Left lung (tissue), 10 donors: ENCODE results near the gene GRK1. TPM values are rescaled to one million over a fixed set of nuclear protein-coding genes. Genes with fewer than 3 reads are reported as not detected.

ENCODE experiments used
- ATAC-seq: fragments of 200-7000 bp; cut with Tn5 transposase; one replicate; pipeline ENCODE4 v1.9.1; 2020; ENCODE audit warnings: moderate library complexity
- DNase-seq, 4 donors: peaks; one replicate each; pipeline ENCODE4 v3.0.0-alpha.2; 2013 to 2020
- H3K27ac ChIP-seq, 2 donors: fragments of 200-600 bp; sonication (generic) in 1 of 2; one replicate each; pipeline versions ENCODE4 v1.5.0 to v1.8.0; 2020 to 2021
- H3K27me3 ChIP-seq, 2 donors: fragments of 200-600 bp; sonication (generic) in 1 of 2; one replicate each; pipeline versions ENCODE4 v1.5.0 to v1.8.0; 2020 to 2021
- H3K36me3 ChIP-seq, 2 donors: fragments of 200-600 bp; sonication (generic) in 1 of 2; one replicate each; pipeline versions ENCODE4 v1.5.0 to v1.8.0; 2020 to 2021
- H3K4me1 ChIP-seq, 2 donors: fragments of 200-600 bp; one replicate each; pipeline ENCODE4 v1.8.0; 2021
- H3K4me3 ChIP-seq, 2 donors: fragments of 200-600 bp; sonication (generic) in 1 of 2; one replicate each; pipeline versions ENCODE4 v1.5.0 to v1.8.0; 2020 to 2021; ENCODE audit warnings: mild to moderate bottlenecking in 1 of 2
- H3K9me3 ChIP-seq, 2 donors: fragments of 200-600 bp; sonication (generic) in 1 of 2; one replicate each; pipeline versions ENCODE4 v1.5.0 to v1.8.0; 2020 to 2021
- intact Hi-C, 2 donors: fragments of 100-400 bp; cut with DNase I; formaldehyde crosslinking; loops; one replicate each; pipeline versions ENCODE4 v1.11.2 to v1.14.2; 2022
- polyA plus RNA-seq, 6 donors: library from polyadenylated mRNA; unstranded; fragments of 120-200 nt; gene quantifications; one replicate each; pipeline ENCODE4 v1.2.1, GENCODE V29; 2013; ENCODE audit not compliant: insufficient read length in 6 of 6
- total RNA-seq, 2 donors: library from RNA; stranded (reverse); fragmentation: NEBNext Ultra II Directional; extraction: Animal tissue kit (Norgen Biotek cat#: 25700); gene quantifications; one replicate each; pipeline ENCODE4 v1.2.1, GENCODE V29; 2021
- TF ChIP-seq, protein P1 (sequence below), 2 donors: fragments of 200-600 bp; sonication (generic) in 1 of 2; IDR thresholded peaks; one replicate each; pipeline versions ENCODE4 v1.5.0 to v1.8.0; 2021; ENCODE audit warnings: antibody characterized with exemption in 2 of 2
- donor health status: DM: no; HTN: yes; CAD: no.
- donor health status: DM: no; HTN: no; CAD: no.

GRK1 gene
- total and polyA plus RNA-seq, 8 donors, result 0.21 to 3.1 (median 1.2) TPM; not detected in 1

DNA sequence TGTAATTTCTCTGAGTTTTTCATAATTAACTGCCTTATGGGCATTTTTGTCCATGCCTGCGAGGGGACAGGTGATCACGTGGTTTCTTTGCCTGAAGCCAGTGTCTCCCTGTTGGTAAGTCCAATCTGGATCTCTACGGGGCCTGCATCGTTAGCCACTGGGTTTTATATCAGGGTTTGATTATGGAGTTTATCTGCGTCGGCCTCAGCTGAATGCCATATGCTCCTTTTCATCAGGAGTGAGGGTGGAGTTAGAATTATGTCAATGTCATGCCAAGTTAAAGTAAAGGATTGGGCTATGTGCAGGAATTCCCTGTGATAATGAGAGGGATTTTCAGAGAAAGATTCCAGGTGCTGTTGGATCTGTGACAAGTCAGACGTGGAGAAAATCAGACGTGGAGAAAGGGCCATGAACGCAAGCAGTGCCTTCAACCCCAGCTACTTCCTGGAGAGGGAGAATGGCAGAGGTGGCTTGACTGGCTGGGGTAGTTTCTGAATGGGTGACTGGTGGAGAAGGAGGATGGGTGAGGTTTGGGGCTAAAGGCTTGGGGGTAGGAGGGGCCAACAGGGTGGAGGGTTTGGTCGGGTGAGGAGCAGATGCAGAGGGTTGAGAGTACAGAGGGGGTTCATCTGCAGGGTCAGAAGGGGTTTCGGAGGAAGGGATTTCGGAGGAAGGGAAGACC is 116.3 kb downstream of the GRK1 start:
- H3K4me1 ChIP-seq, result no peaks in the 10 kb centered on the region
- intact Hi-C loops, result no loop called here
- TF ChIP-seq, protein P1, sequence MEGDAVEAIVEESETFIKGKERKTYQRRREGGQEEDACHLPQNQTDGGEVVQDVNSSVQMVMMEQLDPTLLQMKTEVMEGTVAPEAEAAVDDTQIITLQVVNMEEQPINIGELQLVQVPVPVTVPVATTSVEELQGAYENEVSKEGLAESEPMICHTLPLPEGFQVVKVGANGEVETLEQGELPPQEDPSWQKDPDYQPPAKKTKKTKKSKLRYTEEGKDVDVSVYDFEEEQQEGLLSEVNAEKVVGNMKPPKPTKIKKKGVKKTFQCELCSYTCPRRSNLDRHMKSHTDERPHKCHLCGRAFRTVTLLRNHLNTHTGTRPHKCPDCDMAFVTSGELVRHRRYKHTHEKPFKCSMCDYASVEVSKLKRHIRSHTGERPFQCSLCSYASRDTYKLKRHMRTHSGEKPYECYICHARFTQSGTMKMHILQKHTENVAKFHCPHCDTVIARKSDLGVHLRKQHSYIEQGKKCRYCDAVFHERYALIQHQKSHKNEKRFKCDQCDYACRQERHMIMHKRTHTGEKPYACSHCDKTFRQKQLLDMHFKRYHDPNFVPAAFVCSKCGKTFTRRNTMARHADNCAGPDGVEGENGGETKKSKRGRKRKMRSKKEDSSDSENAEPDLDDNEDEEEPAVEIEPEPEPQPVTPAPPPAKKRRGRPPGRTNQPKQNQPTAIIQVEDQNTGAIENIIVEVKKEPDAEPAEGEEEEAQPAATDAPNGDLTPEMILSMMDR (IDR thresholded peaks at IDR 0.05), result no peak
- no peaks in the 10 kb centered on the region for H3K9me3 ChIP-seq
- H3K27me3 ChIP-seq, result no peaks in the 10 kb centered on the region
- no peaks in the 10 kb centered on the region for H3K36me3 ChIP-seq
- H3K4me3 ChIP-seq, result no peak overlapping the region
- no peak overlapping the region for H3K27ac ChIP-seq
- ATAC-seq (no peak), DNase-seq (no peak)

DNA sequence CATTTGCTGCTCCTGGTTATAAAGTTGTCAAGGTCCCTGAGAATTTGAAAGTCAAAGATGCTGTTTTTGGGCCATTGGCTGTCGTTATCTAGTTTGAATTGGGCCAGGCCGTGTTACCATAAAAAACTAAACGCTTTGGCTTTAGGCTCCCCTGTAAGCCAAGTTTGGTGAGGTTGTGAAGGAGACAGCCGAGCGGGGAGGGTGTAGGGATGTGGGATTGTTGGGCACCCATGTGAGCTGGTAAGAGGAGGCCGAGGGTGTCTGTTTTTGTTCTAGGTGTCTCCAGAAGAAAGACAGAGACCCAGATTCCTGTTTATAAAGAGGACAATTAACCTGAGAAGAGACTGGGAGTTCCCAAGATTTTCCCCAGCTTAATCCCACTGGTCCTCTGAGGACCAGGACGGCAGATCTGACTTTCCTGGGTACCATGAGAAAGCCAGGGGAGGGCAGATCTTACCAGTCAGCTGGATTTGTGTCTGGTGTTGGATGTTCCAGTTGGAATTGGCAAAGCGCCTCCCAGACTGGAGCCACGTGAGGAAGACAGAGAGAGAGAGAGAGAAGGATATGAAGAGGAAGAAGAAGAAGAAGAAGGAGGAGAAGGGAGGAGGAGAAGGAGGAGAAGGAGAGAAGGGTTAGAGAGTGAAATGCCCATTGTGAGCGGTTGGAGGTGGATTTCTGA is 117.1 kb downstream of the GRK1 start:
- TF ChIP-seq, protein P1 (IDR thresholded peaks at IDR 0.05), result no peak
- Histone ChIP-seq H3K36me3 (no peaks in the 10 kb centered on the region), H3K9me3 (no peaks in the 10 kb centered on the region), H3K4me3 (no peak overlapping the region), H3K27me3 (no peaks in the 10 kb centered on the region), H3K4me1 (no peaks in the 10 kb centered on the region), H3K27ac (no peak overlapping the region)
- ATAC-seq, result no peak
- intact Hi-C loops, result no loop called here
- no peak for DNase-seq

DNA sequence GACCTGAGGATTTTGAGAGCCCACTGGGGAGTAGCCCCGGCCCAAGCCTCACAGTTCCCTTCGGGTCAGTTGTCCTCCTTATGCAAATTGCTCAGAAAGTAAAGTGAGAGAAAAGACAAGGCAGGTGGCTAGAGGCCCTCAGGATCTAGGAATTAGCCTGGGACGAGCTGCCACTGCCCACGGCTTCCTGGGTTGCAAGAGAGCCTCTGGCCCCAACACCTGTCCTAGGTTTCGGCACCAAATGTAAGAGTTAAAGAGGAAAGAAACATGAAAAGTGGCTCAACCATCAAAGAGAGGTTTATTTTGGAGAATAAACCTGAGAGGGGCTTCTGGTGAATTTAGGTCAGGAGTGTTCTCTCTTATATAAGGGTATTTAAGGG is 117.6 kb downstream of the GRK1 start:
- Histone ChIP-seq H3K9me3 (no peaks in the 10 kb centered on the region), H3K4me1 (no peaks in the 10 kb centered on the region), H3K36me3 (no peaks in the 10 kb centered on the region), H3K27me3 (no peaks in the 10 kb centered on the region), H3K27ac (no peak overlapping the region), H3K4me3 (no peak overlapping the region)
- no peak for DNase-seq
- TF ChIP-seq, protein P1 (IDR thresholded peaks at IDR 0.05), result no peak
- intact Hi-C loops, result no loop called here
- ATAC-seq, result no peak

DNA sequence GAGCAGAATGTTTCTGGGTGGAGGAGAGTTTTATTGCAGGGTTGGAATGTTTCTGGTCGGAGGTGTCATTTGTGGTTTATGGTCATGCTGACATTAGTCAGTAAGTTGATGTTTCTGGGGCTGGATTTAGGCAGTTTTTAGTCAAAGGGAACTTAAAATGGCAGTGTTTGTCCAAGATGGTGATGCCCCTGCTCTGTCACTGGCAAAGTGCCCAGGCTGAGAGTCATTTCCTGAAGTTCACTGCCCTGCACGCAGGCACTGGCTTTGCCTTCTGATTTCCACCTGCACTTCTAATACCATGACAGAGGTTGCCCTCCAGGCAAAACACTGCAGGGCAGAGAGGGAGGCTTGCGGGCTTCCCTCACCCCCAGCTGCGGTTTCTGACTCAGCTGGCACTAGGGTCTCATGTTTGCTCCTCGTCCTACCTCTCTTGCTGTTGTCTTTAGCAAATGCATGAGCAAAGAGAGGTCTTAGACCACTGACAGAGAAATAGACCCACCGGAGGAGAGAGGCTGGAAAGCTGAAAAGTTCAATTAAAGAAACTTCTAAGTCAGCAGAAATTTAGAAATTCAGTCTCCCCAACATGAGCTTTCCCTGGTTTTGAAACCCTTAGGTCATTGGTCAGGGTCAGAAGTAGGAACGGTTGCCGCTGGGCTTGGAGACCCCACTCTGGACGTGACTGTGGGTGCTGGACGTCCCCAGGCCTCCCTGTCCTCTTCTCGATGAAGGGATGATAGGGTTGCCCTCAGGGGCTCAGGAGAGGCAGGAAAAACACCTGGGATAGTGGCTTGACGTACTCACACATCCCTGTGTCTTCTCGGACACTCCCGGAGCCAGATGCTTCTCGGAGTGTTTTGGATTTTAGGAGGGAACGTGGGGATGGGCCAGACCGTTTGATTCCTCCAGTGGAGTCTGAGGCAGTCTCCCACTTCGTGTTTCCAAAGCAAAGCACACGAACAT is 118.3 kb downstream of the GRK1 start:
- intact Hi-C loops, result no loop called here
- H3K27me3 ChIP-seq, result no peaks in the 10 kb centered on the region
- no peak for DNase-seq
- ATAC-seq, result no peak
- no peak overlapping the region for H3K27ac ChIP-seq
- TF ChIP-seq, protein P1 (IDR thresholded peaks at IDR 0.05), result no peak
- H3K4me3 ChIP-seq, result no peak overlapping the region
- no peaks in the 10 kb centered on the region for H3K36me3 ChIP-seq
- no peaks in the 10 kb centered on the region for H3K4me1 ChIP-seq
- no peaks in the 10 kb centered on the region for H3K9me3 ChIP-seq
